Nucleus accumbens (tissue), 56 donors: ENCODE measurements around the gene SRR.

Experiments used
- DNase-seq, 56 donors: peaks; one replicate each; lab custom pipeline; 2025; lab: John Stamatoyannopoulos, UW

SRR gene

DNA sequence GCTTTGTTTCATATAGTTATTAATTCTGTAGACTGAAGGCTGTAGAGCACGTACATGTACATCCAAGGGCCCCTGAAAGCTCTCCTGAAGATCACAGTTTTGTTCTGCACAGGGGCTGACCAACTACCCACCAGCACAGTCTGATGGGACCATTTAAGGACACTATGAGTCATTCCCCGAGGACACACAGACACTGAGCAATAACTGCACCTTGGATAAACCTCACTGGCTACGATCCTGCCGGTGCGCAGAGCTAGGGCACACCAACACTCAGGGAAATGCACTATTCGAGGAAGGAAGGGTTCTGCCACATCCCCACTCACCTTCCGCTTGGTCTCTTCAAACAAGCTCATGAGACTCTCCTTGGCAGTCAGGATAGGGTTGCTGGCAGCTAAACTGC, 20.4 kb upstream of the SRR start:
- no peak for DNase-seq

- DNase-seq, result no peak
Measured at GRCh38 chr17:2289878-2290478, 13.8 kb upstream of the SRR start.

DNA sequence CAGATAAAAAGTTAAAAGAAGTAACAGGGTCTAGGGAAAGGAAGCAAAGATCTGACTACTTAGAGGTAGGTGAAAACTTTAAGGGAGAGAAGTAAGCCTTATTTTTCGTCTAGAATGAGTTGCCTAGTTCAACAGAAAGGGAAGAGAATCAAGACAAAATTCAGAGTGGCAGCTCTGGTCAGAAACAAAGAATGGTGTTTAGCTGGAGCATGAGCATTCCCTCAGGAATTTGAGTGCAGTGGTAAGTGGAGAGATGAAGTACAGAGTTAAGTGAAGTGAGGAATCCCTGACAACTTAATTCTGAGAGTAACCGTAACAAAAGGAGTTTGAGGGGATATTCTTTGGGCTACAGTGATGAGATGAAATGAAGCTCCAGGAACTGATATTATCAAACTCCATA, 11.7 kb upstream of the SRR start:
- no peak for DNase-seq

DNA sequence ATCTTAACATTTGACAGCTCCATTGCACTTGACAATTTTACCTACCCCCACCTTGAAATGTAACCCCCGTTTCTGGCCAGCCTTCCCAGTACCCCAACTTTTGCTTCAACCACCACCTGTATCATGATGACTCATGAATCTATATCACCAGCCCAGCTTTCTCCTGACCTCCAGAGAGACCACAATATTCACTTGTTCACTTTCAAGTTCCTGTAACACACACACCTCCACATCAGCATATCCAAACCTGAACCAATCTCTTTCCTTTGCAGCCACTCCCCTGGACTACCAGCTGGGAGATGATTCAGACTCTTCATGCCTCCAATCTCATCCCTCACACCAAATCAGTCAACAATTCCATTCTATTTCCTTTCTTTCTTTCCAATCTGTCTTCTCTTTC, 8.2 kb upstream of the SRR start:
- DNase-seq, result no peak

DNA sequence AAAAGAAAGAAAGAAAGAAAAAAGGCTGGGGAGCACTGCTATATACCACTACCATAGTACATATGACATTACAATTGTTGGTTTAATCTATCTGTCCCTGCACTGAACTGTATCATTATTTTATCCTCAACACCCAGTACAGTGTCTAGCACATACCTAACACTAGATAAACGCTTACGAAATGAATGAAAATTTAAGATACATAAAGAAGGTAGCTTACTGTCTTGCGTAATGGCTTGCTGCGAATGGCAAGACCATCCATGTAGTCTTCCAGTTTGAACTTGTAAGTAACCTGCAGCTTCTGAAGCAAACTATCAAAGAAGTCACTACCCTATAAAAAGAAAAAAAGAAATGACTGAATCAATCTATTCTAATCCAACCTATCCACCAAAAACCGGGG, 6.7 kb upstream of the SRR start:
- DNase-seq, result no peak

GRCh38 chr17:2299136-2299535, 4.6 kb upstream of the SRR start:
- DNase-seq, result no peak

GRCh38 chr17:2299756-2300155, 4.0 kb upstream of the SRR start:
- no peak for DNase-seq

DNA sequence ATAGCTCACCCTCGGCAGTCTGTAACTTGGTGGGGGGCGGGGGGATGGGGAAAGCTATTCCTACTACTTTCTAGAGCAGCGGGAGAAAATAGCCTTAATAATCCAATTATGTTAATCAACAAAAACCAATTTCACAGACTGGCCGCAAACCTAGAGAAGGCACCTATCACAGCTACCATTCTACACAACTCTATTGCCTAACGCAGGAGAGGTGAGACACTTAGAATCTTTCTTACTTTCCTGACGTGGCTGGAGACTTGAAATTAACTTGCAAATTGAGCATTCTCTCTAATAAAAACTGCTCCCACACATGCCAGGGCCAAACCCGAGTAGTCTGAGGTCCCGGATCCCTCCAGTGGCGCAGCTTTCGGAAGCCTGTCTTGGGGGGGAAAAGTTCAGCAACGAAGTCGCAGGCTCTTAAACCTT, 959 bp upstream of the SRR start:
- DNase-seq, result peak in 2 of 56 donors; percentile 40 to 59

DNA sequence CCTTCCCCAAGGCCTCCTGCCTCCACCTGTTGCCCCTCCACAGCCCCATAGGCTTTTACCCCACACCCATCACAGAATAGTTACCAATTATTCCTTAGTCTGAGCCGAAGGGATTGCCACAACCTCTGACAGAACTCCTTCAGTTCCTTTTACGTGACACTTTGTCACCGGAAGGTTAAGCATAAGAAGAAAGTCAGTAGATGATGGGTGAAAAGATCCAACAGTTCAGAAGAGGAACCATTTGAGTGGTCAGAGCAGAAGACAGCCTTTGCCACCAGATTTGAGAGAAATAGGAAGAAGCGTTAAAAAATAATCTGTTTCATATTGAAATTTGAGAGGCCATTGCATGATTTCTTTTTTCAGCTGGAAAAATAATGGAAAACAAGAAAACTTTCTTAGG, 1.2 kb downstream of the SRR start:
- DNase-seq, result no peak

DNA sequence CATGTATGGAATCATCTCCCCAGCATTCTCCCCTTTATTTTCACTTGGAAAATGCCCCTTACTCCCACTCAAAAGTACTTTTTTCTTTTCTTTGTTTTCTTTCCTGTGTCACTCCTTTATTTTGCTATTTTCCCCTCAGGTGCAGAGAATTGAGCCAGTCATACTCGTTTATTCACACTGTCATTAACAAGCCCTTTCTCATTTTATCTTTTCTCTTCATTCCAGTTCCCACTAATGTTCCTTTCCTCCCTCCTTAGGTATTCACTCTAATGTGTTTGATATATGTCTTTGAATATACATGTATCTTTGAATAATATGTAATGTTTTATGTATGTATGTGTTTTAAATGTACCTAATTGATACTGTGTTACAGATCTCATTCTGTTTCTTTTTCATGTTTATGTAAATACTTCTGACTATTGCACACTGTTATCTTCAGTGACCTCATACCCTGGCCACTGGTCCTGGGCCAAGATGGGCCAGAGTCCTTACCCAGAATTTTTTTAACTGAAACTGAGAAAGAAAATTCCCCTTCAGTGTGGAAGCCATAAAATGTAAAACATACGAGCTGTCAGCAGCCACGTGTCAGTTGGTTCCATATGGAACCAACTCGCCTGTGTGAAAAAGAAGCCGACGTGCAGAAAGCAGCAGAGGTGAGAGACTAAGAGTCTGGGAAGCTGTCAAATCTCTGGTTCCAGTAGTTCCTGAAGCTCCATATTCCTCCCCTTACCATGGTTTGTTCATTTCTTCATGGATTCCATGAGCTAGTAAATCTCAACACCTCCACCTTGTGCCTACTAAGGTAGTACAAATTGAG, 5.8 kb downstream of the SRR start:
- DNase-seq, result no peak

- DNase-seq, result no peak
Measured at GRCh38 chr17:2312736-2313135, 9.0 kb downstream of the SRR start.

- peak in 18 of 56 donors; percentile 1 to 60 (median 10) for DNase-seq
Measured at GRCh38 chr17:2316916-2317205, 13.1 kb downstream of the SRR start.

DNA sequence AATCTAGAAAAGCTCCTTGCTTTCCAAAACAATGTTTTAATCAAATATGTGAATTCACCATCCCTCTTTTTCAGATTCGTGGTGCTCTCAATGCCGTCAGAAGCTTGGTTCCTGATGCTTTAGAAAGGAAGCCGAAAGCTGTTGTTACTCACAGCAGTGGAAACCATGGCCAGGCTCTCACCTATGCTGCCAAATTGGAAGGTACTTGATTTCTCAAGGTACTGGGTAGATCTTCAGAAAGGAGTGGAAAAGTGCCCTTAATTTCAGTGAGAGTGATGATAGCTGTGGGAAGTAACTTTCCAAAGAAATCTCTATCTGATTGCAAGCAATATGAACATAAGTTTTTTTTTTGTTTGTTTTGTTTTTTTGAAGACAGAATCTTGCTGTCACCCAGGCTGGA, 14.0 kb downstream of the SRR start:
- DNase-seq, result no peak

DNA sequence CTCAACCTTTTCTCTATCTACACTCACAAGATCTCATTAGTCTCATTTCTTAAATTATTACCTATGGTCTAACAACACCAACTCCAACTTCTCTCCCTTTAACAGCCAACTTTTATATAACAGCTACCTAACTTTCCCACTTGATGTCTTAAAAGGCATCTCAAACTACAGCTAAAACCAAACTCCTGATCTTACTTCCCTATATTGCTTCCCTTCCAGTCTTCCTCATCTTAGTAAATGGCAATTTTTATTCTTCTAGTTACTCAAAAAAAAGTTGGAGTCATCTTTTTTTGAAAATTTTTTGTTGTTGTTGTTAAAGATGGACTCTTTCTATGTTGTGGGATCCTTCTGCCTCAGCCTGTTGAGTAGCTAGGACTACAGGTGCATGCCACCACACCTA, 15.3 kb downstream of the SRR start:
- no peak for DNase-seq

- no peak for DNase-seq
Measured at GRCh38 chr17:2321399-2321798, 17.6 kb downstream of the SRR start.

DNA sequence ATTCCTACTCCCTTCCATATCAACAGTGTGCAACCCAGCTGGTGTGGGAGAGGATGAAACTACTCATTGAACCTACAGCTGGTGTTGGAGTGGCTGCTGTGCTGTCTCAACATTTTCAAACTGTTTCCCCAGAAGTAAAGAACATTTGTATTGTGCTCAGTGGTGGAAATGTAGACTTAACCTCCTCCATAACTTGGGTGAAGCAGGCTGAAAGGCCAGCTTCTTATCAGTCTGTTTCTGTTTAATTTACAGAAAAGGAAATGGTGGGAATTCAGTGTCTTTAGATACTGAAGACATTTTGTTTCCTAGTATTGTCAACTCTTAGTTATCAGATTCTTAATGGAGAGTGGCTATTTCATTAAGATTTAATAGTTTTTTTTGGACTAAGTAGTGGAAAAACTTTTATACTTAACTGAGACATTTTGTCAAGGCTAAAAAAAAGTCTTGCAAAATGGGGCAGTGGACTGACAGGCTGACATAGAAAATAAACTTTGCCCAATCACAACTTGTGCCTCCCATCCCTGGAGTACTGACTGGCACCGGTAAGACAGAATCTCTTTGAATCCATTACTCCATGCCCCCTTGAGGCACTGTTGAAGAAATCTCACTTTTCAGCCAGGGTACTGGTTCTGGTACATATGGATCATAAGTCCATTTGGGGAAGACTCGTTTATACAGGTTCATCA, 20.0 kb downstream of the SRR start:
- no peak for DNase-seq

DNA sequence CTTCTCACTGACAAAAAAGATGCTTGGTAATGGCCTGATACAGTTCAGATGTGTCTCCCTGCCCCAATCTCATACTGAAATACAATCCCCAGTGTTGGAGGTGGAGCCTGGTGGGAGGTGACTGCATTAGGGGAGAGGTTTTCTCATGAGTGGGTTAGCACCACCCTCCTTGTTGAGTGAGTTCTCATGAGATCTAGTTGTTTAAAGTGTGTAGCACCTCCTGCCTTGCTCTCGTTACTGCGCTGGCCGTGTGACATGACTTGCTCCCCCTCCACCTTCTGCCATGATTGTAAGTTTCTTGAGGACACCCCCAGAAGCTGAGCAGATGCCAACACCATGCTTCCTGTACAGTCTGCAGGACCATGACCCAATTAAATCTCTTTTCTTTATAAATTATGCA, 27.6 kb downstream of the SRR start:
- no peak for DNase-seq

DNA sequence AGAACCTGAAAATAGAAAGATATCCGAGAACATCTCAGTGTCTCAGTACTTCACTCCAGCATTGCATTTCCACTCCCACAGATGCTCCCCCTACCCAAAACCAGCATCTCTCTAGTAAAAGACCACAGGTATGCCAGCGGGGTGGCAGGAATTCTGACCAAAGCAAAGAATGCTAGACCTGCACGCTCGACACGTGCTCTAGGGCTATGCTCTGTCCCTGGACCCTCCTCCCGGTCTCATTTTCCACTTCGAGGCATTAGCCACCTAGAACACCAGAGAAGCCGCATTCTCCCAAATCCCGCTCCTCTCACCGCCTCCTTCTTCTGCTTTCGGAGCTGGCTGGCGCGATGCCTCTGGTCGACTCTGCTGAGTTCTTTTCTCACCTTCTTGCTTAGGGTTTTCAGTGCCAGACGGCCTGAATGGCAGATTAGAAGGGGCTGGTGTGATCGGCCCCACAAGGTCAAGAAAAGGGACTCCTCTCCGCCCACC, 32.0 kb downstream of the SRR start:
- DNase-seq, result peak in 2 of 56 donors; percentile 37 to 50

GRCh38 chr17:2336215-2336851, 32.6 kb downstream of the SRR start, which contains the start of gene TSR1:
Gene TSR1, minus strand, starts transcription at chr17:2336457. Its CDS starts 30 bp downstream, at chr17:2336427.
- DNase-seq, result peak in 55 of 56 donors; percentile 62 to 96 (median 86)

DNA sequence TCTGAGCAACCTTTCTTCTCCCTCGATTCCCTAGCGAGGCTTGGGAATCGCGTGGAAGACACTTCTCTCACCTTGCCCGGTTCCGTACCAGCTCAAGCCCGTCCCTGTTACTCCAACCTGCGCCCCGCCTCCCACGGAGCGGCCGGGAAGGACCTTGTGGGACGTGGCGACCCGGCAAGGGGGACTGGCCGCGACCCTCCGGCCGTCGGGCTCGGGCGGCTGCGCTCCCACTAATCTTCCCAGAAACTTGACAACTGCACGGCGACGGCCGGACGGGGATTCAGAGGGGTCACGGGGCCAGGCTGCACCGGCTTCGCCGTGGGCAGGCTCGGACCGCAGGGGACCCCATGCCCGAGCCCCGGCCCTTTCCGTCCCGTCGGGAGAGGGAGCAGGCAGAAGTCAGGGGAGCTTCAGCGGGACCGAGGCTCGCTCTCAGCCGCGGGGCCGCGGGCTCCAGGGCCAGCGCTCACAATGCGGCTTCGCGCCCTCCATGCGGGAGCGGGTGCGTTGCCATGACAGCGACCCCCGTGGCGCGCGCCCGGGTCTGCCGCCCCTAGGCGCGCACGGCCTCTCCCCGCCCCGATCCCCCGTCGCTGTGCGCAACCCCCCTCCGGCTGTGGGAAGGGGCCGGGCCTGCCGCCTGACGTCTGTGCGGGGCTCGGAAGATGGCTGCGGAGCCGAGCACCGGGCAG, 33.2 kb downstream of the SRR start, which contains the start of gene SGSM2:
TSS of gene SGSM2 (plus strand) at position 650 of the 692 bp plus-strand sequence. CDS start 188 bp downstream, outside the sequence.
- DNase-seq, result peak in 50 of 56 donors; percentile 14 to 81 (median 48)
